Epithelial cell of esophagus (primary cell): Measurements from ENCODE around the gene SMYD3.
A peak's percentile ranks its signal among the peaks of the same experiment; 100 is the strongest.

Source experiments
- DNase-seq: peaks from one replicate; pipeline ENCODE4 v3.0.0; 2010; ENCODE audit warnings: low read depth
- H3K4me3 ChIP-seq: 2 replicates; pipeline ENCODE4 v1.5.1; 2011; ENCODE audit warnings: mild to moderate bottlenecking, low read length, control low read depth
- CTCF ChIP-seq: IDR thresholded peaks from 2 replicates; pipeline ENCODE4 v1.5.1; 2011; ENCODE audit warnings: low read depth, mild to moderate bottlenecking, low read length, control low read depth, inconsistent platforms; ENCODE audit not compliant: insufficient read depth; ENCODE audit errors: missing control alignments

SMYD3 gene

GRCh38 chr1:246281639-246282038 is 225.4 kb downstream of the SMYD3 start:
- no peak overlapping the region for H3K4me3 ChIP-seq
- TF ChIP-seq CTCF = no peak
- no peak for DNase-seq

GRCh38 chr1:246281195-246281594 is 225.9 kb downstream of the SMYD3 start:
- DNase-seq = no peak

DNA sequence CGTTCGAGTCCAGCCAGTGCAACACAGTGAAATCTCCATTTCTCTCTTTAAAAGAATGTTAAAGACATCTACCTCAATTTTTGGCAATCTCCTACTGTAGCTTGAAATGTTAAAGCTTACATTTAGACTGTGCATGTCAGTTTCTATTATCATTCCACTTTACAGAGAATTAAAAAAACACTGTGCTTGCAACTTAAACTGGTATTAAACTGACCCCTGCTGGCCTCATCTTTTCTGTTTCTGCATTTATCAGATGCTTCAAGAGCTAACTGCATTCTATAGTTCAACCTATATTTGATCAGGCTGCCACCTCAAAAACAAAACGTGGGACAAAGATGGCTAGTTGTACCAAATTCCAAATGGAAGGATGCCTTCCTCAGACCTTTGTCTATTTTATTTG is 226.5 kb downstream of the SMYD3 start:
- peak; percentile 55 for DNase-seq

More at GRCh38 chr1:246281195-246281594, 225.9 kb downstream of the SMYD3 start:
- no peak overlapping the region for H3K4me3 ChIP-seq
- no peak for TF ChIP-seq CTCF

GRCh38 chr1:246279402-246279801 is 227.7 kb downstream of the SMYD3 start:
- no peak for TF ChIP-seq CTCF
- no peak for DNase-seq
- no peak overlapping the region for H3K4me3 ChIP-seq

More for the DNA sequence above, 226.5 kb downstream of the SMYD3 start:
- peak; percentile 40 for TF ChIP-seq CTCF
- no peak overlapping the region for H3K4me3 ChIP-seq

DNA sequence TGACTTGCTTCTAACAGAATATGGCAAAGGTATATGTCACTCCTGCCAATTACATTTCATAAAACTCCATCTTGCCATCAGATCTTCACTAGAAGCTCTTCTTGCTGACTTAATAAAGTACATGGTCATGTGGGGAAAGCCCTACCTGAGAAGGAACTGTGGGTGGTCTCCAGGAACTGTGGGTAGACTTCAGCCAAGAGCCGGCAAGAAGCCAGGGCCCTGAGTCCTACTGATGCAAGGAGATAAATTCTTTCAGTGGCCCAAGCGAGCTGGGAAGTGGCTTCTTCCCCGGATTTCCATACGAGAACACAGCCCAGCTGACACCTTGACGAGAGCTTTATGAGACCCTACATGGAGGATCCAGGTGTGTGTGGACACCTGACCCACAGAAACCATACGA is 228.7 kb downstream of the SMYD3 start:
- TF ChIP-seq CTCF = no peak
- H3K4me3 ChIP-seq = no peak overlapping the region
- DNase-seq = no peak

DNA sequence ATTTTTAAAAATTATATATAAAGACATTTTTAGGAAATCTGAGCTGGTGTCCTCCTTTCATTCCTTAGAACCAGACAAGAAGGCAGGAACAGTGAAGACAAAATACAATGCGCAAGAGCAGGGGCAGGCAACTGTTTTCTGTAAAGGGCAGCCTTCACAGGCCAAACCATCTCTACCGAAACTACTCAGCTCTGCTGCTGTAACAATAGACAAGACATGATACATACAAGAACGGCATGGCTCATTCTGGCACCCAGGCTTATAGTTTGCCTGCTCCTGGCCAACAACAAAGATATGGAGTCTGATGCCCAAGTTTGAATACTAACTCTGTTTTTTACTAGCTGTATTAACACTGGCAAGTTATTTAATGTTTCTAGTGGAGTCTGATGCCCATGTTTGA is 232.0 kb downstream of the SMYD3 start:
- DNase-seq = no peak
- H3K4me3 ChIP-seq = no peak overlapping the region
- no peak for TF ChIP-seq CTCF

DNA sequence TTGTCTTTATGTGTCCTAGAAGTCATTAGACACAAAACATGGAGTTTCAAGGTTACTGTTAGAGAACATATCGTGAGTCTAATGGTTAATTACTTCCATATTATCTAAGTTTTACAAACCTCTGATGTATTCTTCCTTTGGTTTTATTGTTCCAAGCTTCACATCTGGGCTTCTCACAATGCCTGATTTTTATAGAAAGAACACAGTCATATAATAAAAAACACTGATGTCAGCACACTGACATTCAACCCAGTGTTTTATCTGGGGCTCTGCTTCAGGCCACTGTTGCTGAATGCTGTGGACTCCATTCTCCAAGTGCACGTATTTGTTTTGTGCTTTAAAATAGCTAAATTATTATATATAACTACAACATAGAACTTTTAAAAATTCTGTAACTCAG is 232.9 kb downstream of the SMYD3 start:
- H3K4me3 ChIP-seq = no peak overlapping the region
- DNase-seq = no peak
- no peak for TF ChIP-seq CTCF
